DMS53 (cell line): Measurements from ENCODE around the gene HYAL2.
"Not testable (repeated sequence)": the region's sequence is repeated elsewhere in the genome, so short reads cannot be mapped to it uniquely, and the experiment has no call there.

Experiments
- DNase-seq: peaks from one replicate; lab custom pipeline; 2025; lab: John Stamatoyannopoulos, UW

Gene HYAL2

GRCh38 chr3:50292159-50293078 lies 30.1 kb downstream of the HYAL2 start, which contains the start of gene IFRD2:
IFRD2 (minus strand) TSS chr3:50292429; CDS start chr3:50292274, 155 bp downstream.
- peak; percentile 94 for DNase-seq

DNA sequence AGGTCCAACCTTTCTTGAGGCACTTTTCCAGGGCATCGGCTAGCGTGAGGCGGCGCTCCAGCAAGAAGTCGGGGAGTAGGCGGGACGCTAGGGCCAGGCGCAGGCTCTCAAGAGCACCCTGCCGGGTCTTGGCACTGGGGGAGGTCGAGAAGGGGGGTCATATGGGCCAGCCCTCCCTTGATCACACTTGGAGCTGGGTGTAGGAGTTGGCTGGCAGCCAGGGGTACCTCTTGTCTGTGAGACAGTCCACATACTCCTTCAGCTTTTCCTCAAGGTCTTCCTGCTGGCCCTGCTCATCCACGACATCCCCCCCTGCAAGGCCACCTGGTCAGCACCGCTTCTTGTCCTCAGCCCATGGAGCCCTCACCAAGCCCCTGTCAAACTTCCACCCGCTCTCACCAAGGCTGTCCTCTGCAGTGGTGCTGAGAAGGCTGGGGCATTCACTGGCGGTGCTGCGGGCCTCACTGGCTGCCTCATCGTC lies 32.3 kb downstream of the HYAL2 start:
- no peak for DNase-seq

GRCh38 chr3:50289130-50289529 lies 33.4 kb downstream of the HYAL2 start:
- no peak for DNase-seq

- DNase-seq, result no peak
These were observed 34.0 kb downstream of the HYAL2 start for GRCh38 chr3:50288387-50289007.

GRCh38 chr3:50287262-50287661 lies 35.3 kb downstream of the HYAL2 start:
- DNase-seq, result no peak

DNA sequence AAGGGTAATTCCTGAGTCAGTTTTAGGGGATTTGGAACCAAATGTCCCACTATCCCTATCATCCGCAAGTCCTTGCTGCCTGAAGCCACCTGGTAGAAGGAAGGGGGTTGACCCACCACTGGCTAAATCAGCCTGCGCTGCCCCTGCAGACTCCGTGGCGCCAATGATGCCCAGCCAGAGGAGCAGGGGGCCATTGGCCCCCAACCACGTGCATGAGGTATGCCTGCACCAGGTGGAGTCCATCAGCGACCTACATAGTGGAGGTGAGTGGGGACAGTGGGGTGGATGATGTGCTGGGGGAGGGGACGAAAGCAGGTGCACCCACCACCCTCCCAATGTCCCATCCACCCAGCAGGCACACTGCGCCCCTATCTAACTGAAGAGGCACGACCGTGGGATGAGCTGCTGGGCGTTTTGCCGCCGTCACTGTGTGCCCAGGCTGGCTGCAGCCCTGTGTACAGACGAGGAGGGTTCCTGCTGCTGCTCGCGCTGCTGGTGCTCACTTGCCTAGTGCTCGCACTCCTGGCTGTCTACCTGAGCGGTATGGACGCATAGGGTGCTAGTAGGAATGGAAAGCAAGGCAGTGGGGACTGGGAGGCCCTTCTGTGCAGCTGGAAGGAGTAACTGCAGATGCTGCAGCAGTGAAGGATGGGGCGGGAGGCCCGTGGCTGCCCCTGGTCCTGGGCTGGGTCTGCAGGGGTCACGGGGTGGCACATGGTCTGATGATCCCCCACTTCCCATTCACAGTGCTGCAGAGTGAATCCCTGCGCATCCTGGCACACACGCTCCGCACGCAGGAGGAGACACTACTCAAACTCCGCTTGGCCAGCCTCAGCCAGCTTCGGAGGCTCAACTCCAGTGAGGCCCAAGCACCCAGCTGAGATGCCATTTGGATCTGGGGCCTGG lies 36.0 kb downstream of the HYAL2 start:
- no peak for DNase-seq

- DNase-seq, result not testable (repeated sequence)
These were observed 38.4 kb downstream of the HYAL2 start for GRCh38 chr3:50284121-50284520.

GRCh38 chr3:50279255-50280016 lies 43.1 kb downstream of the HYAL2 start:
- DNase-seq, result no peak

GRCh38 chr3:50278880-50279224 lies 43.7 kb downstream of the HYAL2 start, which contains the start of gene LSMEM2:
LSMEM2 (plus strand) TSS chr3:50279087; CDS start chr3:50279114, 27 bp downstream.
- no peak for DNase-seq

- DNase-seq, result no peak
These were observed 44.2 kb downstream of the HYAL2 start for GRCh38 chr3:50278123-50278879.

DNA sequence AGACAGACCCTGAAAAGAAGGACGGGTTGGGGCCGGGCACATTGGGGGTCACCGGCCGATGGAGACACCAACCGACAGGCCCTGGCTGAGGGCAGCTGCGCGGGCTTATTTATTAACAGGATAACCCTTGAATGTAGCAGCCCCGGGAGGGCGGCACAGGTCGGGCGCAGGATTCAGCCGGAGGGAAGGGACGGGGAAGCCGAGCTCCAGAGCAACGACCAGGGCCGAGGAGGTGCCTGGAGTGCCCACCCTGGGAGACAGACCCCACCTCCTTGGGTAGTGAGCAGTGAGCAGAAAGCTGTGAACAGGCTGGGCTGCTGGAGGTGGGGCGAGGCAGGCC lies 45.8 kb downstream of the HYAL2 start:
- peak; percentile 59 for DNase-seq

- DNase-seq, result peak; percentile 75
These were observed 46.4 kb downstream of the HYAL2 start for GRCh38 chr3:50275996-50276761.

GRCh38 chr3:50275141-50275995 lies 47.2 kb downstream of the HYAL2 start:
- DNase-seq, result no peak

GRCh38 chr3:50274371-50275104 lies 48.0 kb downstream of the HYAL2 start:
- DNase-seq, result peak; percentile 75

DNA sequence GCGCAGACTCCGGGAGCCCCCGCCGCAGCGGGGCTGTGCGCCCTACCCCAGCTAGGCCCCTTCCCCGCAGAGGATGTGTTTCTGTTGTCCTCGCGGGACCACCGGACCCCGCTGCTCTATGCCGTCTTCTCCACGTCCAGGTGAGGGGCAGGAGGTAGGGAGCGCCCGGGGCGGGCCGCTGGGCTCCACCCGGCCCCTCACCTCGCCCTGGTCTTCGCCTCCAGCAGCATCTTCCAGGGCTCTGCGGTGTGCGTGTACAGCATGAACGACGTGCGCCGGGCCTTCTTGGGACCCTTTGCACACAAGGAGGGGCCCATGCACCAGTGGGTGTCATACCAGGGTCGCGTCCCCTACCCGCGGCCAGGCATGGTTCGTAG lies 48.9 kb downstream of the HYAL2 start:
- no peak for DNase-seq

DNA sequence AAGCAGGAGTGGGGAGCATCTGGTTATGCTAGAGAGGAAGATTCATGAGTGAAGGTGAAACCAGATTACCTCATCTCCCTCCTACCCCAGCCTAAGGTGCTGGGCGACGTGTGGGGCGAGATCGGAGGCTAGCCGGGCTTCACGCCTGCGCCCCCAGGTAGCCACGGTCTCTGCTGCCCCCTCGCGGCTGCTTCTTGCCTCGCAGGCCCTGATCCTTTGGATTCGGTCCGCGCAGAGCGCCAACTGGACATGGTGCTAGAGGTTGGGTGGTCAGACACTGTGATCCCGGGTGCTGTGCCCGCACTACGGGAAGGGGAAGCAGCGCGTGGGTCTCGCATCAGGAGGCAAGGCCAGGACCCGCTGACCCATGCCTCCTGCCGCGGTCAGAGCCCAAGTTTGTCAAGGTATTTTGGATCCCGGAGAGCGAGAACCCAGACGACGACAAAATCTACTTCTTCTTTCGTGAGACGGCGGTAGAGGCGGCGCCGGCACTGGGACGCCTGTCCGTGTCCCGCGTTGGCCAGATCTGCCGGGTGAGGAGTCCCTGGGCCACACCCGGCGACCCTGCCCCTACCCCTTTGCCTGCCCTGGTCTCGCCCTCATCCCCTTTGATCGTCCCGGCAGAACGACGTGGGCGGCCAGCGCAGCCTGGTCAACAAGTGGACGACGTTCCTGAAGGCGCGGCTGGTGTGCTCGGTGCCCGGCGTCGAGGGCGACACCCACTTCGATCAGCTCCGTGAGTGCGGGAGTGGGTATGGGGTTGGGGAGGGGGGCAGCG lies 49.4 kb downstream of the HYAL2 start:
- peak; percentile 72 for DNase-seq

DNA sequence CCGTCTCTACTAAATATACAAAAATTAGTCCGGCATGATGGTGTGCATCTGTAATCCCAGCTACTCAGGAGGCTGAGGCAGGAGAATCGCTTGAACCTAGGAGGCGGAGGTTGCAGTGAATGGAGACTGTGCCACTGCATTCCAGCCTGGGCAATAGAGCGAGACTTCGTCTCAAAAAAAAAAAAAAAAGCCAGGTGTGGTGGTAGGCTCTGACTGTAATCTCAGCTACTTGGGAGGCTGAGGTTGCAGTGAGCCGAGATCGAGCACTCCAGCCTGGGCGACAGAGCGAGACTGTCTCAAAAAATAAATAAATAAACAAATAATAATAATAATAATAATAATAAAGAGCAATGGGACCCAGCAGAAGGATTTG lies 50.0 kb downstream of the HYAL2 start:
- DNase-seq, result not testable (repeated sequence)
